ENCODE data around the gene CYTH4.
"Not testable (repeated sequence)": the region's sequence is repeated elsewhere in the genome, so short reads cannot be mapped to it uniquely, and the experiment has no call there.

CYTH4 gene

GRCh38 chr22:37310075-37310606 lies 27.8 kb downstream of the CYTH4 start:
- no peak for DNase-seq (ENCODE audit: low read depth in 2 of 2)

DNA sequence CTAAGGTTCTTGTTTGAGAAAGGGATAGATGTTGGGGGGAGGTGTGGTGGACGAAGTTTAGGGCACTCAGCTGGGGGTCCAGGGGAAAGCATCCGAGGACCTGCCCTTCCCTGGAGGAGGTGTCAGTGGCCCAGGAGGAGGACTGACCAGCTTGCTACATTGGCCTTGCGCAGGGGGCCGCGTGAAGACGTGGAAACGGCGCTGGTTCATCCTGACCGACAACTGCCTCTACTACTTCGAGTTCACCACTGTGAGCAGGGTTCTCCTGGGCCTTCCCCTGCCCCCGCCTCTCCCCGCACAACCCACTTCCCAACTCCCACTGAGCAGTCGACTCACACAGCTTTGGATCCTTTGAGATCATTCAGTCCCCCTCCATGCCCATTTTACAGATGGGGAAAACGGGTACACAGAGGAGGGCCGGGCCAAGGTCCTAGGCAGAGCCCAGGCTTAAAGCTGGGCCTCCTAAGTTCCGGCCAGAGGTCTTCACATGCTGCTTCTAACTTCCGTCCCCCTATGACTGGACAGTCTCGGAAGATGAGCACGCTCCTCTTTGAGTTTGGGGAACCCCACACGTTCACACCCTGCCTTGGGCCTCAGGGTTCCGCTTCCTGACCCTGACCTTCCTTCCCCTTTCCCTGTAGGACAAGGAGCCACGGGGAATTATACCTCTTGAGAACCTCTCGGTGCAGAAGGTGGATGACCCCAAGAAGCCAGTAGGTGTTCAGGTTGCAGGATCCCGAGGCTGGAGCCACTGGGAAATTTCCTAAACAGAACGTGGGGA lies 28.7 kb downstream of the CYTH4 start:
- DNase-seq (ENCODE audit: low read depth in 2 of 2) = no peak

DNA sequence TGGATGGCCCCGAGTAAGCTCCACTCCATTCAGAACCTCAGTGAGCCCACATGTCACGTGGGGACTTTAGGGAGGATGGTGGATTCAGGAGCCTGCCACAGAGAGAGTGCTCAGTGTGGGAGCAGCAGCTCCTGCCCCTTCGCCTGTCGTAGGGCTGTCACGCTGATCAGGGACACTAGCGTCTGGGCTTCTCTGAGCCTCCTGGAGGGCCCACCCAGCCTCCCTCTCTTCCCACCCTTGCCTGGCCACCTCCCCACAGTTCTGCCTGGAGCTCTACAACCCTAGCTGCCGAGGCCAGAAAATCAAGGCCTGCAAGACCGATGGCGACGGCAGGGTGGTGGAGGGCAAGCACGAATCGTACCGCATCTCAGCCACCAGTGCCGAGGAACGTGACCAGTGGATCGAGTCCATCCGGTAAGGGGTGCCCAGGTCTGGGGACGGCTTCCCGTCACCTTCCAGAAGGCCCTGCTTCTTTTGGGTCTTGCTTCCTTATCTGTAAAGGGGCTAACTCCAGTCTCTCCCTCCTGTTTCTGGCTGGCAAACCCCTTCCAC lies 29.5 kb downstream of the CYTH4 start:
- DNase-seq (ENCODE audit: low read depth in 2 of 2) = no peak

GRCh38 chr22:37312549-37313183 lies 30.4 kb downstream of the CYTH4 start:
- no peak for DNase-seq (ENCODE audit: low read depth in 2 of 2)

GRCh38 chr22:37313376-37314314 lies 31.3 kb downstream of the CYTH4 start:
- DNase-seq (ENCODE audit: low read depth in 2 of 2) = no peak

DNA sequence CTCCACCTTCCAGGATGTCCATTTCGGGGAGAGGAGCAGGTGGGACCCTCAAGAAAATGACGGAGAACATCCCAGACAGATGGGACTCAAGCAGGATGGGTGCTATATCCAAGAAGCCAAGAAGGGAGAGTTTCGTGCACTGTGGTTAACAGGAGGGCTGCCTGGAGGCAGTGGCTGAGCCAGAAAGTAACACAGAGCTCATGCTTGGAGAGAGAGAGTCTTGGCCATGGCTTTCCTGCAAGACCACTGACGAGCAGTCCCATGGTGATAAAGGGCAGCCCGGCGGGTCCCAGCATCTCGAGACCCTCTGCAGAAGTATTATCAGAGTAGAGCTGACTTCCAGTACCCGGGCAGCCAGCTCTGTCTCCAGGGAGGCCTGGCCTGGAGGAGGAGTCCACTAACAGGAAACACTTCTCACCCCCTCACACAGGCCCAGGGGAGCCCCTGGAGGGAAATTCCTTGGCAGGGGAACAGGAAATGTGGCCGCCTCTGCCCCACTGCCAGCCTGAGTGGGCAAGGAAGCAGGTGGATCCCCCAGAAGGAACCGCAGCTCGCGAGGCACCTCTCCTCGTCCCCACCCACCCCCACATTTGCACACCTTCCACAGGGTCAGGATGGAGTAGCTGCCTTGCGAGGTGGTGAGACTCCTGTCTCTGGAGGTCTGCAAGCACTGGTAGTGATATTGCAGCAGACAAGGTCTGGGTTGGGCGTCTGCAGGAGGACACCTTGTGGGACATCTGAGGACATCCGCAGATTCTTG lies 32.2 kb downstream of the CYTH4 start:
- peak; percentile 12 to 28 for DNase-seq (ENCODE audit: low read depth in 2 of 2)

- no peak for DNase-seq (ENCODE audit: low read depth in 2 of 2)
Observed at GRCh38 chr22:37316405-37316804, 34.1 kb downstream of the CYTH4 start.

GRCh38 chr22:37316875-37317371 lies 34.6 kb downstream of the CYTH4 start:
- DNase-seq (ENCODE audit: low read depth in 2 of 2) = peak; percentile 56 to 57

DNA sequence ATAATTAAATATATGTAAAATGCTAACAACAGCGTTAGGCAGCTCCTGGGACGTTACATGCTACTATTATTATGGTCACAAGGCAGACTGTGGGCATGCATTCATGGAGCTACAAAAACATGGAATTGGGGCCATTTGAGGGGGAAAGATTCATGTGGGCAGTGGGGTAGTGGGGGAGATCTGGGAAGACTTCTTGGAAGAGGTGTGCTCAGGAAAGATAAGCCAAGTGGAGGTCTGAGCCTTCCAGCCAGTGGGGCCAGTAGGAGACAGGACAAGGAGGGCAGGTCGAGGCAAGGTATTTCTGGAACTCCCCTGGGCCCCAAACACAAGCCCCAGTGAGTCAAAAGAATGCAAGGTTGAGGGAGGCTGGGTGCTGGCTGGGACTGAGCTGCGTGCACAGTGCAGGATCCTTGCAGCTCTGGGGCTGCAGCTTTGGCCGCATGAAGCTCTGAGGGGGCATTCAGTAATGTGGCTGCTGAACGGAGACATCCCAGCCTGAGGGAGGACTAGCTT lies 35.4 kb downstream of the CYTH4 start:
- no peak for DNase-seq (ENCODE audit: low read depth in 2 of 2)

GRCh38 chr22:37318364-37319109 lies 36.2 kb downstream of the CYTH4 start:
- DNase-seq (ENCODE audit: low read depth in 2 of 2) = no peak

DNA sequence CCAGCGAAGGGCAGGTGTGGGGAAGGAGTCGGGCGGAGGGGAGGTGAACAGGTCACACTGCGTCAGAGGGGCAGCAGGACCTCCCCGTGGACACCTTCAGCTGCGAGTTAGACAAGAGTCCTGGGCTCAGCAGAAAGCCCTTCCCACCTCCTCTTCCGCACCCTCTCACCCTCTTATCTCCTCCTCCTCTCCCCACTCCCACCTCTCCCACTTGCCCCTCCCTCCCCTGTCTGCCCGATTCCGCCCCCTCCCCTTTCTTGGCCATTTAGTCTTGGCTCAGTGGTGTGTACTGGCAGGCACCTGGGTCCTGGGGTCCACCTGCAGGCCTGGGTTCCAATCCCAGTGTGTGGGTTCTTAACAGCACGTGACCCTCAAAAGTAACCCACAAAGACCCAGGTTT lies 37.2 kb downstream of the CYTH4 start:
- DNase-seq (ENCODE audit: low read depth in 2 of 2) = no peak

DNA sequence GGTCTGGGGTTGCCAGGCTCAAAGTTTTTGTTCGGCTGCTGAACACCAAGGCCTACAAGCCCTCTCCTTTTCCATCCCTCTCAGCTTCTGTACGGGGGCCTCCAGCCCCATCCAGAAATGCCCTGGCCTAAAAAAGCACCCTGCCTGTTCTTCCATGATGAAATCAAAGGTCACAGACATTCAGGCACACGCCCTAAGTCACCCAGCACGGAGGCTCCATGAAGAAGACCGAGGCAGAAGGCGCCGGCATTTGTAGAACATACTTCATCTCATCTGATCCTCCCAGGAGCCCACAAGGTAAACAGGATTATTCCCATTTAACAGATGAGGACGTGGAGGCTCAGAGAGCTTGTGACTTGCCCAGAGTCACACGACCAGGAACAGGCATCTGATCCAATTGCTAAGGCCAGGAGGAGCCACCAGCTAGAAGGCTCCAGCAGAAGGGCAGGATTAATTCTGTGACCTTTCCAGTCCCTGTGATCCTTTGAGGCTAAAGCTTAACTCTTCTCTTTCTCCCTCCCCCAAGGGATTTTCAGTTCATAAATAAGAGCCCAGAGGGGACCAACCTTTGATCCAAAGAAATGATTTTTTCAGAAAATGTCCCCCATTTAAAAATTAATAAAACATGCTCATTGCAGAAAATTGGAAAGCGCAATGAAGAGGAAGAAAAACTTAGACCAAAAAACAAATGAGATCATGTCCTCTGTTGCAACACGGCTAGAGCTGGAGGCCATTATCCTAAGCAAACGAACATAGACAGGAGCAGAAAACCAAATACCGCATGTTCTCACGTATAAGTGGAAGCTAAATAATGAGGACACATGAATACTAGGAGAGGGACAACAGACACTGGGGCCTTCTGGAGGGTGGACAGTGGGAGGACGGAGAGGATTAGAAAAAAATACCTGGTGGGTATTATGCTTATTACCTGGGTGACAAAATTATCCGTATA lies 38.7 kb downstream of the CYTH4 start:
- DNase-seq (ENCODE audit: low read depth in 2 of 2) = no peak

DNA sequence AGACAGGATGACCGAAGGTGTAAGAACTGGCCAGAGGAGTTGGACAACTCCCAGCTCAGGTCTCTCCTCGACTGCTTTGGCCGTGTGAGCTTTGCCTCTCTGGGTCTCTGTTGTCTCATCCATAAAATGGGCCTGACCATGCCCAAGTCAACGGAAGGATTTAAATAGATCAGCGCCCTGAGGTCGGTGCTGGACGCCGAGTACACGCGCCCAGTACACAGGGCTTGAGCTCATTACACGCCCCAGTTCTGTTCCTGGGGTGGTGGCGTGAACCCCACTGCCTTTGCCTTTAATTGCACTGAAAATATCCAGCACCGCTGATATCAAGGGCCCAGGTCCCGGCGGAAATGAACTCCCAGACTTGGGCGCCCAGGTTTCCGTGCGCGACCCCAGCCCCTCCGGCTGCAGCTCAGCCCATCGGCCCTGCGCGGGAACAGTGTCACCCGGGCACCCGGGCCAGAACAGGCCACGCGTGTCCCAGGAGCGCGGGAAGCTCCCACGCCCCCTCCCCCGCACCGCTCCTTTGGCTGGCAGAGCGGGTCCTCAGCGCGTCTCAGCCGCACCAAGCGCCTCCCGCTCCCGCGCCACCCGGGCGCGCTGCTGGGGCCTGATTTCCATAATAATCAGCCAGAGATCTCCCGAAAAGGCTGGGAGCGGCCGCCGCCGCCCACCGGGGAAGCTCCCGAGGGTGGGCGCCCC lies 42.2 kb downstream of the CYTH4 start:
- DNase-seq (ENCODE audit: low read depth in 2 of 2) = no peak

- no peak for DNase-seq (ENCODE audit: low read depth in 2 of 2)
Observed at GRCh38 chr22:37325039-37325395, 42.7 kb downstream of the CYTH4 start.

- no peak for DNase-seq (ENCODE audit: low read depth in 2 of 2)
Observed at GRCh38 chr22:37326726-37327125, 44.4 kb downstream of the CYTH4 start.

- no peak for DNase-seq (ENCODE audit: low read depth in 2 of 2)
Observed at GRCh38 chr22:37328017-37328416, 45.7 kb downstream of the CYTH4 start.

GRCh38 chr22:37328538-37329237 lies 46.4 kb downstream of the CYTH4 start:
- not testable (repeated sequence) for DNase-seq (ENCODE audit: low read depth in 2 of 2)

Data from activated CD4-positive, alpha-beta T cell treated with anti-CD3 and anti-CD28 coated beads for 24 hours (primary cell).